ENCODE data around the gene GFRA1. TPM values are rescaled to one million over a fixed set of nuclear protein-coding genes. Genes with fewer than 3 reads are reported as not detected.

GFRA1 gene
- total RNA-seq, 3 donors from 2014 or later = 0.03 to 0.11 (median 0.08) TPM

DNA sequence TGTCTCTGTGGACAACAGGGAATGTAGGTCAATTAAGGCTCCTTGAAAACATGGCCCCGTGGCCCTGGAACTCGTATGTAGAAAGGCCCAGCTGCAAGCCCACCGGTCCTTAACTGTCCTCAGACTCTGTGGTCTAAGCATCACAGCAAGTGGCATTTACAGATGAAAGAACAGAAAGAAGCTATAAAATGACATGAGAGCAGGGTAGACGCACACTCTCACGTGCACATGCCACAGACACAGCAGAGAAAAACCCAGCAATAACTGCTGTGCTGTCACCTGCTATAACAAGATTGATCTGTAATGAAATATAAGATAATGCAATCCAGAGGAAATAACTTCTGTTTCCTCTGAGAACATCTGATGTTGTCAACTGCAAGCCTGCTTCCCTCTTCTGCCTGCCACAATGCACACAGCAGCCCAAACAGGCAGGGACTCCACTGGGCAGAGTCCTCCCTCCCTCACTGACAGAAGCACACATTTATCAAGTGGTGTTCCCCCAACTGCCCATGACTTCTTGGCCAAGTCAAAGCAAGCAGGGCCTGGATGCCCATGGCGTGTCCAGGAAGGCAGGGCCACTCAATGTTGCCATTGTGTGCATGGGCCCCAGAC lies 63.9 kb downstream of the GFRA1 start:
- Mint-ChIP-seq H3K4me3 (no peak overlapping the region), H3K4me1 (ENCODE audit: low read depth) (no peaks in the 10 kb centered on the region), H3K9me3 (no peaks in the 10 kb centered on the region), H3K27me3 (ENCODE audit: low read depth) (peaks cover 2% of the 10 kb centered on the region), H3K36me3 (ENCODE audit: insufficient read depth) (no peaks in the 10 kb centered on the region)
- no peak for ATAC-seq
- no peak for DNase-seq

DNA sequence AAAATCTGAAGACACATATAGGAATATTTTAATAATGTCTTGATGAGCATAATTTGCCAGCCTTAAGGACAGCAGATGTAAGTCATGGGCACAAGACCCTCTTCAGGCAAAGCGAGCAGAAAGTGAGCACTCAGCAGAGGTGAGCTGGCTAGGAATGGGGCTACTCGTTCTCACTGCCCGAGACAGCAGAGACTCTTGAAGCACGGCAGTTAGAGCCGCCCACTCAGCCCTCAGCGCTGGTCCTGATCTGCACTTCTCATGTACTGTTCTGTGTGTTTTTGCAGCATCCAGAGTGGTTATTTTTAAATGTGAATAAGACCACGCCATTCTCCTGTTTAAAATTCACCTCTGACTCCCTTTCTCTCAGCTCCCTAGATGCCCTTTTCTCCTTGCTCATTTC lies 65.3 kb downstream of the GFRA1 start:
- Mint-ChIP-seq H3K27me3 (ENCODE audit: low read depth) (peaks cover 2% of the 10 kb centered on the region), H3K4me1 (ENCODE audit: low read depth) (no peaks in the 10 kb centered on the region), H3K9me3 (no peaks in the 10 kb centered on the region), H3K36me3 (ENCODE audit: insufficient read depth) (no peaks in the 10 kb centered on the region), H3K4me3 (no peak overlapping the region)
- ATAC-seq (no peak), DNase-seq (no peak)

DNA sequence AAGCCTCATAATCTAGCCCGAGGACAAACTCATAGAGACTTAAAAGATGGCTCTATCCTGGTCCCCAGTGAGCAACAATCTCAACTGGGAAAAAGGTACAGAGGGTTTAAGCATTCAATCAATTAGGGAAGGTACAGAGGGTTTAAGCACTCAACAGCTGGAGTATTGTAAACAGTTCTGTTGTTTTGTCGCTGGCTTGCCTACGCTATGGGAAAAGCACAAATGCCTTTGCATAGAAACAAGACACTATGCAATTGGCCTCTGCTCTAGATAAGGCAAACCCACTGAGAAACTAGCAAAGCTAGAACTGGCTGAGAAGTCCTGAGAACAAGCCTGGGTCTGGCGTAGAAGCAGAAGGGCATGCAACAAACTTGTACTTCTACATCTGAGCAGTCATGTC lies 69.3 kb downstream of the GFRA1 start:
- Mint-ChIP-seq H3K4me1 (ENCODE audit: low read depth) (no peaks in the 10 kb centered on the region), H3K4me3 (no peak overlapping the region), H3K27me3 (ENCODE audit: low read depth) (peaks cover 2% of the 10 kb centered on the region), H3K9me3 (peaks cover 6% of the 10 kb centered on the region), H3K36me3 (ENCODE audit: insufficient read depth) (no peaks in the 10 kb centered on the region)
- no peak for ATAC-seq
- no peak for DNase-seq

DNA sequence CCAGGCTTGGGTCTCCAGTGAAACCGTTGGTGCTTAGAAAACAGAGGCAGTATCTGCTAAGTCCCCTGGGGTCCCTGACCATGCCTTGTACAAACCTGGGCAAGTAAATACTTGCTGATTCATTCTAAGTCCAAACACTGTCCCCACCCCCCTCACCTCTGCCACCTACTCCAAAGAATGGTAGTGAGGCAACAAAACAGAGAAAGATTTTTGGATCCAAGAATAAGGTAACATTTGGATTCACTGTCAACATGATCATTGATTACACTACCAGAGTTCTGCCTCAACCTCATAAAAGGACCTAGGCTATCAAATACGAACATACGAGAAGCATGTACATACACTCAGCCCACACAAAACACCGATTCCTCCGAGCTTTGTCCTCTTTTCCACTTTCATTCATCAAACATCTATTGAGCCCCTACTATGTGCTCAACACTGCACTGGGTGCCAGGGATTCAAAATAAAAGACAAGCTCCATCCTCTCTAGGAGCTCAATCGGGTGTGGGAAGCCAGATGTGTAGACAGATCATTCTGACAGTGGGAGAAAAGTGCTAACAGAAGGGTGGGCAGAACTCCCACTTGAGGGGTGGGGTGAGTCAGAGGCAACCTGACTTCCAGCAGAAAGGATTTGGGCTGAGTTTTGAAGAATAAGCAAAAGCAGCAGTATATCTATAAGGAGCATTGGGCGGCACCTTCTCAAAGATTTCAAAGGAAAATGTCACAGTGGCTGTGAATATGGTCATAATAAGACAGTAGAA lies 71.2 kb downstream of the GFRA1 start:
- no peak for ATAC-seq
- H3K27me3 Mint-ChIP-seq (ENCODE audit: low read depth) = peaks cover 2% of the 10 kb centered on the region
- DNase-seq = no peak
- H3K9me3 Mint-ChIP-seq = peaks cover 6% of the 10 kb centered on the region
- H3K36me3 Mint-ChIP-seq (ENCODE audit: insufficient read depth) = no peaks in the 10 kb centered on the region
- no peak overlapping the region for H3K4me3 Mint-ChIP-seq
- no peaks in the 10 kb centered on the region for H3K4me1 Mint-ChIP-seq (ENCODE audit: low read depth)

DNA sequence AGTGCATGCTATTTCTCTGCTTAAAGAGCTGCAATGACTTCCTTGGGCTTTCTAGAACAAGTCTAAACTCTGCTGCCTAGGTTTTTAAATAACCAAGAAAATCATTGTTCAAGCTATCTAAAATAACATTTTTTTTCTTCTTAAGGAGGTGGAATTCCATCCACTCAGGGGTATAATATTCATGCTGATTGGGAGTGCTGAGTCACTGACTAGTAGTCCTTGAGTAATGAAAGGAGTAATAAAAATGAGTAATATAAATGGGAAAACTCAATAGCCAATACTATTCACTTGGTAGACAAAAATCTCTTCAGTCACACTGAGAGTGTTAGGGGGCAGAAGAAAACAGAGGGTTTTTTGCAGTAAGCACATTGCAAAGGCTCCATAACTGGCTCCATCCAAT lies 72.0 kb downstream of the GFRA1 start:
- no peaks in the 10 kb centered on the region for H3K36me3 Mint-ChIP-seq (ENCODE audit: insufficient read depth)
- H3K9me3 Mint-ChIP-seq = peaks cover 6% of the 10 kb centered on the region
- no peaks in the 10 kb centered on the region for H3K4me1 Mint-ChIP-seq (ENCODE audit: low read depth)
- DNase-seq (no peak), ATAC-seq (no peak)
- H3K4me3 Mint-ChIP-seq = no peak overlapping the region
- H3K27me3 Mint-ChIP-seq (ENCODE audit: low read depth) = peaks cover 2% of the 10 kb centered on the region

DNA sequence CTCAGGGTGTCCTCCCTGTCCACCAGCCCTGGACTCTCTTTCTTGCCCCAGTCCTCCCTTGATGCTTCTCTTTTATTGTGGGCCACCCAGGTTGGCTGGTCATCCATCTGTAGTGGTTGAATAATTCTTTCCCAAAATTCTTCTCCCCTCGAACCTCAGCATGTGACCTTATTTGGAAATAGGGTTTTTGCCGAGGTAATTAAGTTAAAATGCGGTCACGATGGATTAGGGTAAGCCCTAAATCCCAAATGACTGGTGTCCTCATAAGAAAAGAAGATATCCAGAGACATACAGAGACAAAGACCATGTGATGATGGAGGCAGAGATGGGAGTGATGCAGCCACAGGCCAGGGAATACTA lies 74.3 kb downstream of the GFRA1 start:
- no peak for DNase-seq
- Mint-ChIP-seq H3K4me3 (no peak overlapping the region), H3K27me3 (ENCODE audit: low read depth) (peaks cover 2% of the 10 kb centered on the region), H3K4me1 (ENCODE audit: low read depth) (no peaks in the 10 kb centered on the region), H3K36me3 (ENCODE audit: insufficient read depth) (no peaks in the 10 kb centered on the region), H3K9me3 (peaks cover 24% of the 10 kb centered on the region)
- no peak for ATAC-seq

DNA sequence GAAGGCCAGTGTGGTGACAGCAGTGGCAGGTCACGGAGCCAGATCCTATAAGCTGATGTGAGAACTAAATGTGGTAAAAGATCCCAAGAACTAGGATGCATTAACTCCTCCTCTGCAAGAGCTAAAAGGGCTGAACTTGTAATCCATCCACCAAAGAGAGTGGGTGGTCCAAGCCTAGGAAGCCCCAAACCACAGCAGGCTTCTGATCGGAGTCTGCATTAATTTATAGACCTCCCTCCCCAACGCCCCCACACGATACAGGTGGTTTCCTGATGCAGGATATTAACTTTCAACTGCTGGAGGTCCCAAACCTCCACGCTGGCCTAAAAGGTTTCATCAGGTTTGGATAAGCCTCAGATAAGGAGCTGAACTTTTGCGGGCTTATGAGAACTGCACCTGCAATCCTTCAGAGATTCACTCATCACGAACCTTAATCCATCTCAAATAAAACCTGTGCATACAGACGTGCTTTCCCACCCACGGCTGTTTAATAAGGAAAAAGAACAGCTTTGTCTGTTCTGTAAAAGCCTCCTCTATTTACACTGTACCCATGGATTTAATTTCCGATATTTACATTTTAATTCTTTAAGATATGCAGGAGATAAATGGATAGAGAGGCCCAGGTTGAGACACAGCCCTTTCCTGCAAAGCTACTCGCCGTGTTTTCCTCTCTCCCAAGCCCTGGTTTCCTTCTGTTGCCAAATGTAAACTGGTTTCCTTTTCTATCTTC lies 74.9 kb downstream of the GFRA1 start:
- H3K4me3 Mint-ChIP-seq = no peak overlapping the region
- no peaks in the 10 kb centered on the region for H3K4me1 Mint-ChIP-seq (ENCODE audit: low read depth)
- no peak for DNase-seq
- H3K36me3 Mint-ChIP-seq (ENCODE audit: insufficient read depth) = no peaks in the 10 kb centered on the region
- H3K9me3 Mint-ChIP-seq = peaks cover 24% of the 10 kb centered on the region
- H3K27me3 Mint-ChIP-seq (ENCODE audit: low read depth) = peaks cover 2% of the 10 kb centered on the region
- ATAC-seq = no peak

DNA sequence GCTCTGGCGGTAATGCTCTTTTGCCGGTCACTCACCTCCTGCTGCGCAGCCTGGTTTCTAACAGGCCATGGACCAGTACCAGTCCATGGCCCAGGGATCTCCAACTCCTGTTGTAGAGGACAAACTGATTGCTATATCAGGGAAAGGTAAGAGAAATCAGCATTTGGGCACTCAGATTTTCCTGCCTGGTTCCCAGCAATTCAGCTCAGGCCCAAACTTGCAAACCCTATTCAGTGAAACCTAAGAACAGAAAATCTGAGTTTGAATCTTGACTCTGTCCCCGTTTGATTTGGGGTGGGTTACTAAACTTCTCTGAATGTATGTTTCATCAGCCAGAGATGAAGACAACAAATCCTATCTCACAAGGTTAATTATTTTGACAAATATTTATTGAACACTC lies 77.4 kb downstream of the GFRA1 start:
- Mint-ChIP-seq H3K9me3 (peaks cover 17% of the 10 kb centered on the region), H3K4me1 (ENCODE audit: low read depth) (no peaks in the 10 kb centered on the region), H3K27me3 (ENCODE audit: low read depth) (no peaks in the 10 kb centered on the region), H3K36me3 (ENCODE audit: insufficient read depth) (no peaks in the 10 kb centered on the region), H3K4me3 (no peak overlapping the region)
- no peak for ATAC-seq
- no peak for DNase-seq

DNA sequence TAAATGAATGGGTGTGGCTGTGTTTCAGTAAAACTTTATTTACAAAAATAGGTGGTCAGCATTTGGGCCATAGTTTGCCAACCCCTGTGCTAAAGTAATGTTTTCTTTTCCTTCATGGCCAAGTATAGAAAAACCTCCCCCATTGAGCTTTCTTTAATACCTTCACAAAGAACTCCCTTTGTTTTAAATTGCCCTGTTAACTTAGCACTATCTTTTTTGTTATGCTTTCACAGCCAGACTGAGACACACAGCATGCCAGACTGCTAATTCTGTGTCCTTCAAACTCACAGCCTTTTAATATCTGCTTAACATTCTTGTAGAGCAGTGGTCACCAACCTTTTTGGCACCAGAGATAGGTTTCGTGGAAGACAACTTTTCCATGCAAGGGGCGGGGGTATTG lies 78.0 kb downstream of the GFRA1 start:
- Mint-ChIP-seq H3K4me3 (no peak overlapping the region), H3K36me3 (ENCODE audit: insufficient read depth) (no peaks in the 10 kb centered on the region), H3K9me3 (peaks cover 17% of the 10 kb centered on the region), H3K4me1 (ENCODE audit: low read depth) (no peaks in the 10 kb centered on the region), H3K27me3 (ENCODE audit: low read depth) (no peaks in the 10 kb centered on the region)
- ATAC-seq = no peak
- no peak for DNase-seq

DNA sequence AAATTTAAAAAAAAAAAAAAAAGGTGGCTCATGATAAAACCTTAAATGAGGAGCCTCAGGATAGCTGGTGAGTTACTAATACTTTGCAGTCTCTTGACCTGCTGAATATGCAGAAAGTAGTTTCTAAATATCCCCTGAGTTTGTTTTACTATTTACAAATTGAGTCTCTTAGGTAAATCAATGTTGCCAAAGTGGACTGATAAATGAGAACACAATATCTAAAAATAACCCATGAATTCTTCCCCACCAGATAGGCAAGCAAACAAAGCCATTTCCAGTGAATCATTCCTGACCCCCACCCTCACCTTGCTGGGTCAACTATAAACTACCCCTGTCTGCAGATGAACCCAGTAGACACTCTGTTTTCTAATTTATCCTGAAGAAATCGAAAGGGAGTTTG lies 78.9 kb downstream of the GFRA1 start:
- H3K4me1 Mint-ChIP-seq (ENCODE audit: low read depth) = no peaks in the 10 kb centered on the region
- peaks cover 17% of the 10 kb centered on the region for H3K9me3 Mint-ChIP-seq
- no peak overlapping the region for H3K4me3 Mint-ChIP-seq
- H3K27me3 Mint-ChIP-seq (ENCODE audit: low read depth) = no peaks in the 10 kb centered on the region
- H3K36me3 Mint-ChIP-seq (ENCODE audit: insufficient read depth) = no peaks in the 10 kb centered on the region
- no peak for ATAC-seq
- no peak for DNase-seq

DNA sequence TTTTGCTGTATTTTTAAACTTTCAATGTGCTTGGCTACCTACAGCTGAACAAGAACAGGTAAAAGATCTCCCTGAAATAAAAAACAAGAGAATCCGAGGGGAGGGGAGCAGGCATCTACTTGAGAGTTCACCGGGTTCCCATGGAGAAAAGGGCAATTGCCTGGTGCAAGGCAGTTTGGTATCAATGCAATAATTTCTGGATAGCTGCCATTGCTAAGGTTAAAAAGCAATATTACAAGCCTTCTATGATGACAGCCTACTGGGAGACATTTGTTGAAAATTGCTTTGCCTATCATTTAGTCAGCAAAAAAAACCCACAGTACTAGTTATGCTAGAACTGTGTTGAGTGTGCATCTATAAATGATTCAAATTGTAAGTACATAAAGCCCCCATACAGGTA lies 82.1 kb downstream of the GFRA1 start:
- Mint-ChIP-seq H3K27me3 (ENCODE audit: low read depth) (no peaks in the 10 kb centered on the region), H3K36me3 (ENCODE audit: insufficient read depth) (no peaks in the 10 kb centered on the region), H3K9me3 (peaks cover 17% of the 10 kb centered on the region), H3K4me3 (no peak overlapping the region), H3K4me1 (ENCODE audit: low read depth) (no peaks in the 10 kb centered on the region)
- no peak for ATAC-seq
- DNase-seq = no peak

DNA sequence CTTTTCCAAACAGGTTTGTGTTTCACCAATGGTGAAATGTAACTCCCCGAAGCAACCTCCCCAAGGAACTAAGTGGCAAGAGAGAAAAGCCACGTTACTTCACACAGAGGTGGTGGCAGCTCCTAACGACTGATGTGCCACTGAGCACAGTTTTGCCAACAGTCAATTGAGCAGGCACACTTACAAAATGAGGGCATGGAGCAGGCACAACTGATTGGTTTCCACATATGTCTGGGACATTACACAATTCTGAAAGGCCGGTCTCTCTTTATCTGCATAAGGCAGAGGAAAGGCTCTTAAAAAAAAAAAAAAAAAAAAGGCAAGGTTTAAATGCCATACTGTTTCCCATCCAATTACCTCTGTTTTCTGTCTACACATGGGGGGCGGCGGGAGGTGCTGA lies 86.7 kb downstream of the GFRA1 start:
- H3K4me1 Mint-ChIP-seq (ENCODE audit: low read depth) = no peaks in the 10 kb centered on the region
- no peaks in the 10 kb centered on the region for H3K9me3 Mint-ChIP-seq
- ATAC-seq = no peak
- no peak overlapping the region for H3K4me3 Mint-ChIP-seq
- H3K36me3 Mint-ChIP-seq (ENCODE audit: insufficient read depth) = no peaks in the 10 kb centered on the region
- H3K27me3 Mint-ChIP-seq (ENCODE audit: low read depth) = no peaks in the 10 kb centered on the region
- DNase-seq = no peak

DNA sequence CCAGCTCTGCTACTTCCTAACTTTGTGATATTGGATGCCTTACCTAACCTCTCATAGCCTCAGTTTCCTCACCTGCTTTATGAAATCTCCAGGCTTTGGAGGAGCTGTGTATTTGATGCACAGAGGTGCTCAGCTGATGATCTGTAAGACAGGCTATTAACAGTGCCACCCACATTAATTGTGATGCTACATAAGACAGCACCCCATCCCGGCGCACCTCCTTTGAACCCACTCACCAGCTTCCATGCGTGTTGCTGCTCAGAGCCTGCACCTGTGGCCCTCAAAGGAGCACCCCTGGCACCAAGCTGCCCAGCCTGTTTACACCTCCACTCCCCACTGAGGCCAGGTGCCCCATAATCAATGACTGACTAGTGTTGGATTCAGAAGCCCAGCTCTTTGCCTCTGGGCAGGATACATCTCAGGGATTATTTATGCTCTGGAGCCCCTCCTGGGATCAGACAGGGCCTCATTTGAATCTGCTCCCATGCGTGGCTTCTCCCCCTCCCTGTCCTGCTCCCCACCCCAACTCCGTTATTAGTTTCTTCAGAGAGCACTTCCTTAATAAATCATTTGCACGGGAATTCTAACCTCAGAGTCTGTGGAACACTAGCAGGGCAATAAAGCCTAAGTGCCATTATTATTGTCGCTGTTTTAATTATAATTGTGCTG lies 87.7 kb downstream of the GFRA1 start:
- no peaks in the 10 kb centered on the region for H3K27me3 Mint-ChIP-seq (ENCODE audit: low read depth)
- DNase-seq (no peak), ATAC-seq (no peak)

DNA sequence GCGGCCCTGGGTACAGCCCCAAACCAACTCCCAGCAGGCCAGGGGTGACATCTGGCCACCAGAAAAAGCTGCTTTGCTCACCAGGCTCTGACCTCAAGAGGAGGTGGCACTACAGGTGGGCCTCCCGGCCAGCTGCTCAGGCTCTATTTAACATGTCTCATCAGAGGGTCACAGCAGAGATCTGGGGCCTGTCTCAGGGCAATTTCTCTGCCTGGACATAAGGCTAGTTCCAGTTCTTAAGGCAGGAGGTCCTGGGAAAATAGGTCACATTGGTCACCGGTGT lies 88.6 kb downstream of the GFRA1 start:
- Mint-ChIP-seq H3K4me3 (no peak overlapping the region), H3K27me3 (ENCODE audit: low read depth) (peaks cover under 1% of the 10 kb centered on the region), H3K36me3 (ENCODE audit: insufficient read depth) (no peaks in the 10 kb centered on the region), H3K4me1 (ENCODE audit: low read depth) (no peaks in the 10 kb centered on the region), H3K9me3 (peaks cover 2% of the 10 kb centered on the region)
- DNase-seq (no peak), ATAC-seq (no peak)

More for the DNA sequence above, 87.7 kb downstream of the GFRA1 start:
- no peaks in the 10 kb centered on the region for H3K4me1 Mint-ChIP-seq (ENCODE audit: low read depth)
- no peak overlapping the region for H3K4me3 Mint-ChIP-seq
- no peaks in the 10 kb centered on the region for H3K9me3 Mint-ChIP-seq
- no peaks in the 10 kb centered on the region for H3K36me3 Mint-ChIP-seq (ENCODE audit: insufficient read depth)

Measured in activated T-cell treated with anti-CD3 and anti-CD28 coated beads, Interleukin-2, amount 50 U/mL, for 4 hours (primary cell).